DLD1 (cell line): ENCODE data around the gene KRTAP1-5.
"Not testable (repeated sequence)": the region's sequence is repeated elsewhere in the genome, so short reads cannot be mapped to it uniquely, and the experiment has no call there.

Source experiments
- in situ Hi-C: cut with HindIII; loops from 2 replicates; pipeline ENCODE4 v1.10.0; 2017; ENCODE audit warnings: low sequenced_read_pairs

Gene KRTAP1-5

GRCh38 chr17:41009301-41009760 is 17.7 kb downstream of the KRTAP1-5 start:
- in situ Hi-C loops = no loop called here

GRCh38 chr17:41008811-41009210 is 18.2 kb downstream of the KRTAP1-5 start, which contains the start of gene KRTAP3-1:
Gene KRTAP3-1, minus strand, starts transcription at chr17:41009128. Its CDS starts 54 bp downstream, at chr17:41009074.
- in situ Hi-C loops = no loop called here

GRCh38 chr17:41004397-41004796 is 22.6 kb downstream of the KRTAP1-5 start:
- in situ Hi-C loops = no loop called here

- in situ Hi-C loops = no loop called here
Measured at GRCh38 chr17:41003926-41004325, 23.1 kb downstream of the KRTAP1-5 start.

GRCh38 chr17:41002814-41003213 is 24.2 kb downstream of the KRTAP1-5 start:
- in situ Hi-C loops = no loop called here

GRCh38 chr17:41001795-41002194 is 25.2 kb downstream of the KRTAP1-5 start:
- in situ Hi-C loops = no loop called here

GRCh38 chr17:40999563-40999962 is 27.4 kb downstream of the KRTAP1-5 start, which contains the start of gene KRTAP3-2:
Gene KRTAP3-2, minus strand, starts transcription at chr17:40999906. Its CDS starts 53 bp downstream, at chr17:40999853.
- in situ Hi-C loops = not testable (repeated sequence)

- in situ Hi-C loops = no loop called here
Measured at GRCh38 chr17:40997361-40997760, 29.6 kb downstream of the KRTAP1-5 start.

GRCh38 chr17:40996829-40997228 is 30.2 kb downstream of the KRTAP1-5 start:
- in situ Hi-C loops = no loop called here

- in situ Hi-C loops = no loop called here
Measured at GRCh38 chr17:40995116-40995515, 31.9 kb downstream of the KRTAP1-5 start.

- in situ Hi-C loops = no loop called here
Measured at GRCh38 chr17:40993839-40994238, 33.2 kb downstream of the KRTAP1-5 start, which contains the start of gene KRTAP3-3. Gene KRTAP3-3, minus strand, starts transcription at chr17:40994164. Its CDS starts 67 bp downstream, at chr17:40994097.

GRCh38 chr17:40993084-40993483 is 33.9 kb downstream of the KRTAP1-5 start:
- in situ Hi-C loops = no loop called here

GRCh38 chr17:40992666-40993065 is 34.3 kb downstream of the KRTAP1-5 start:
- in situ Hi-C loops = no loop called here

GRCh38 chr17:40986920-40987319 is 40.1 kb downstream of the KRTAP1-5 start:
- in situ Hi-C loops = no loop called here

- in situ Hi-C loops = no loop called here
Measured at GRCh38 chr17:40984226-40984625, 42.8 kb downstream of the KRTAP1-5 start, which contains the start of gene KRT40. Gene KRT40, minus strand, starts transcription at chr17:40984326. Its CDS starts 53 bp downstream, at chr17:40984273.

GRCh38 chr17:40981115-40981514 is 45.9 kb downstream of the KRTAP1-5 start:
- in situ Hi-C loops = no loop called here

- in situ Hi-C loops = no loop called here
Measured at GRCh38 chr17:40980596-40980995, 46.4 kb downstream of the KRTAP1-5 start.

- in situ Hi-C loops = no loop called here
Measured at GRCh38 chr17:40980117-40980516, 46.9 kb downstream of the KRTAP1-5 start.

- in situ Hi-C loops = no loop called here
Measured at GRCh38 chr17:40978575-40979151, 48.3 kb downstream of the KRTAP1-5 start.
